ENCODE data around the gene PIN4. TPM values are rescaled to one million over a fixed set of nuclear protein-coding genes. Genes with fewer than 3 reads are reported as not detected.

PIN4 gene
- 3.8 and 6.0 TPM in 2 replicates for total RNA-seq

DNA sequence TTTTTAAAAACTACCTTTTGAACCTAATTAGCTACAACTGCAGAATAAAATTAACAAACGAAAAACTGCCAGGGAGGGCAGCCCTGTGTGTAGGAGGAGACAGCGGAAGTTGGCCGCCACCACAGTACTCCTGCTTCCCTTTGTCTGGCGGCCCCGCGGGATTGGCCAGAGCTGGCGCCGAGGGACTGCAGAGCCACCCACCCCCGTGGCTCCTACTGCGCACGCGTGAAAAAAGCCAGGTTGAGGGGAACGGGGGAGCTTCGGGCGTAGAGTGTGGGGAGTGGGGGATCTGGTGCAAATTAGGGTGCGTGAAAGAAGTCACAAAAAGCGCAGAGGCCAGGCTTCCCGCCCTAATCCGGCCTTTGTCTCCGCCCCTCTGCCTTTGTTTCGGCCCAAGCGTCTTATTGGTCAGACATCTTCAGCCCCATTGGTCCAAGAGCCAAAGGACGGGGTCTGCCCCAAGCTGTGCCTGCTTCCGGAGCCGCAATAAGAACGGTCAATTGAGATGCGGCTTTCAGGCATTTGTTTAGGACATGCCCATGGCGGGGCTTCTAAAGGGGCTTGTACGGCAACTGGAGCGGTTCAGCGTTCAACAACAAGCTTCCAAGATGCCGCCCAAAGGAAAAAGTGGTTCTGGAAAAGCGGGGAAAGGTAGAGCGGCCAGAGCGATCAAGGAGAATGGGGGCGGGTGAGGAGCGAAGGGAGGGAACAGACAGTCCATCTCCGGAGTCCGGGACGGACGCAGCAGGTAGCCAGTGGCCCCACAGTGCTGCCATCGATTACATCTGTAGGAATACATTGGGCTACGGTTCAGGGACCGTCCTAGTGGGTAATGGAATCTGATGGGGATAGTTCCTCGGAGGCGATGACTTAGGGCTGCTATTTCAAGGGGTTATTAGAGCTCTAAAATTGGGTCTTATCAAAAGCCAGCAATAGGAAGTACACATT, at the start of gene PIN4:
Gene PIN4 (plus strand): TSS at position 580 of the 948 bp plus-strand sequence. CDS start 29 bp downstream, at position 609.

DNA sequence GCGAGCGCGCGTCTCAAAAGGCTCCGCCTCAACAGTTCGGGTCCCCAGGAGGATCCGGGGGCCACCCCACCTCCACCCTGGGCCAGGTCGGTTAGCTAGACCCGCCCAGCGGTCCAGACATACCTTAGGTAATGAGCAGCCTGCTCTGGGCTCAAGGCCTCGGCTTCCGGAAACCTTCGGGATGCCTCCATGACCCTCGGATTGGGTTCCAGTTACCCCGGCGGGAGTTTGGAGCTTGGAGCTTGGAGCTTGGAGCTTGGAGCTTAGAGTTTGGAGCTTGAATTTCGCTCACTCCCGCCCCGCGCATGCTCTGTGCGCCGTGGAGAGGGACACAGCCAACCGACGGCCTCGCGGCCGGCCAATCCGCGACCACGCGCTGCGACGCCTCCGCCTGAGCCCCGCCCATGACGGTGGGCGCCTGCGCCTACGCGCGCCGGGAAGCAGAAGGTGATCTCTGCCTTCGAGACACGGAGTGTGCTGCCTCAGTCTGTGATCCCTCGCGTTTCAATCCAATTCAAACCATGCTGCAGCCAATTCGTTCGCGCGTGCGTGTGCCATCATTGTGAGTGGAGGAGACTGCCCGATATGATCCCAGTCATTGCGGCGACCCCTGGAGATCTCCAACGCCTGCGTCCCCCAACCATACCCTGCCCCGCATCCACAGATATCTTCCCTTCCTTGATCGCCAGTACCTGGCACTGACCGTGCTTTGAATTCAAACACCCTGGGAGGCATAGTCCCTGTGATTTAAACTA, 57.3 kb downstream of the PIN4 start, which contains the start of gene ERCC6L:
Gene ERCC6L (minus strand): TSS at position 307 of the 755 bp plus-strand sequence. CDS start 116 bp downstream, at position 191.

Other genes with a start within 250 kb of the PIN4 start
- 1.1 and 2.7 TPM in 2 replicates for gene RTL5, start 49.8 kb upstream of the PIN4 start, total RNA-seq
- 0.25 and 7.2 TPM in 2 replicates for gene ERCC6L, start 57.3 kb downstream of the PIN4 start, total RNA-seq
- 850 and 993 TPM in 2 replicates for gene RPS4X, start 95.5 kb downstream of the PIN4 start, total RNA-seq
- gene CITED1, start 124.2 kb downstream of the PIN4 start, total RNA-seq, result not detected in 2 replicates